Calu3 (cell line): Measurements from ENCODE around the gene SLC22A4. TPM values are rescaled to one million over a fixed set of nuclear protein-coding genes. Genes with fewer than 3 reads are reported as not detected.
A peak's percentile ranks its signal among the peaks of the same experiment; 100 is the strongest.

Experiments
- BruUV-seq: library from RNA; stranded (reverse); fragments of 400-500 nt; replicated peaks from 2 replicates; lab custom pipeline; 2021; lab: Mats Ljungman, UMichigan
- CTCF ChIA-PET: fragments of 300-600 bp; sonication (Branson Sonifier 250); formaldehyde crosslinking; loops from one replicate; lab custom pipeline; 2022; ENCODE audit warnings: antibody characterized with exemption; lab: Charles Lee
- DNase-seq: peaks from one replicate; pipeline ENCODE4 v3.0.0; 2022
- H3K27ac Mint-ChIP-seq: one replicate; pipeline ENCODE4 v1.8.0; 2022; ENCODE audit warnings: mixed read lengths; ENCODE audit not compliant: unreplicated experiment
- H3K27me3 Mint-ChIP-seq: one replicate; pipeline ENCODE4 v1.8.0; 2022; ENCODE audit warnings: mixed read lengths; ENCODE audit not compliant: unreplicated experiment
- H3K36me3 Mint-ChIP-seq: one replicate; pipeline ENCODE4 v1.8.0; 2022; ENCODE audit warnings: mild to moderate bottlenecking, moderate library complexity, mixed read lengths; ENCODE audit not compliant: insufficient read depth, unreplicated experiment
- H3K4me1 Mint-ChIP-seq: one replicate; pipeline ENCODE4 v1.8.0; 2022; ENCODE audit warnings: mild to moderate bottlenecking, low read depth, mixed read lengths; ENCODE audit not compliant: unreplicated experiment
- H3K4me3 Mint-ChIP-seq: one replicate; pipeline ENCODE4 v1.8.0; 2022; ENCODE audit warnings: mild to moderate bottlenecking, low read depth, moderate library complexity, mixed read lengths; ENCODE audit not compliant: unreplicated experiment
- H3K9me3 Mint-ChIP-seq: one replicate; pipeline ENCODE4 v1.8.0; 2022; ENCODE audit warnings: low read depth, mixed read lengths; ENCODE audit not compliant: unreplicated experiment
- CTCF ChIP-seq: fragments of 200-600 bp; IDR thresholded peaks from one replicate; pipeline ENCODE4 v1.8.0; 2022; ENCODE audit warnings: antibody characterized with exemption; ENCODE audit not compliant: unreplicated experiment
- intact Hi-C: fragments of 100-400 bp; cut with micrococcal nuclease; formaldehyde crosslinking; loops from one replicate; pipeline ENCODE4 v1.10.0; 2022; ENCODE audit not compliant: unreplicated experiment
- total RNA-seq: library from RNA; stranded (reverse); gene quantifications from 2 replicates; pipeline ENCODE4 v1.2.3, GENCODE V29; 2022

SLC22A4 gene
- total RNA-seq, 1 experiment from 2014 or later: 3.1 TPM

GRCh38 chr5:132291026-132291425, 3.2 kb upstream of the SLC22A4 start:
- BruUV-seq: no TSS peak
- no peak for TF ChIP-seq CTCF
- H3K36me3 Mint-ChIP-seq: peaks cover 26% of the 10 kb centered on the region
- no peaks in the 10 kb centered on the region for H3K9me3 Mint-ChIP-seq
- CTCF ChIA-PET: interaction anchor here (0.5 to 1.2 kb wide), 2 partner anchors 14 to 724 kb away, joined by 3 to 4 read pairs; no protein-coding TSS in a partner anchor
- peaks cover 20% of the 10 kb centered on the region for H3K4me1 Mint-ChIP-seq
- no peak overlapping the region for H3K4me3 Mint-ChIP-seq
- intact Hi-C loops: loop anchor here (10.0 kb wide), 1 partner anchor 204 kb away; the partner anchor contains the start of gene IRF1
- no peaks in the 10 kb centered on the region for H3K27me3 Mint-ChIP-seq
- no peak overlapping the region for H3K27ac Mint-ChIP-seq
- no peak for DNase-seq

GRCh38 chr5:132293066-132293991, 865 bp upstream of the SLC22A4 start:
- Mint-ChIP-seq H3K27ac (peak overlapping the region; percentile 90), H3K9me3 (no peaks in the 10 kb centered on the region), H3K4me1 (peaks cover 26% of the 10 kb centered on the region), H3K36me3 (peaks cover 26% of the 10 kb centered on the region), H3K27me3 (no peaks in the 10 kb centered on the region), H3K4me3 (peak overlapping the region; percentile 88)
- intact Hi-C loops: loop anchor here (10.0 kb wide), 1 partner anchor 201 kb away; the partner anchor contains the start of gene IRF1
- DNase-seq: peak; percentile 73
- CTCF ChIA-PET: interaction anchor here (0.6 to 3.1 kb wide), 25 partner anchors 9 to 263 kb away, joined by 3 to 27 read pairs (median 4); partner anchors contain the start of genes P4HA2, RAD50 and SLC22A5
- BruUV-seq: no TSS peak
- TF ChIP-seq CTCF: peak; percentile 29

GRCh38 chr5:132294728-132295504, 722 bp downstream of the SLC22A4 start:
- Mint-ChIP-seq H3K27me3 (no peaks in the 10 kb centered on the region), H3K36me3 (peaks cover 26% of the 10 kb centered on the region), H3K9me3 (no peaks in the 10 kb centered on the region), H3K27ac (peak overlapping the region; percentile 77), H3K4me1 (peaks cover 26% of the 10 kb centered on the region), H3K4me3 (peak overlapping the region; percentile 88)
- DNase-seq: peak; percentile 87
- CTCF ChIA-PET: interaction anchor here (0.6 to 3.1 kb wide), 10 partner anchors 15 to 110 kb away, joined by 3 to 27 read pairs (median 8); partner anchors contain the start of gene SLC22A5
- intact Hi-C loops: loop anchor here (10.0 kb wide), 1 partner anchor 200 kb away; the partner anchor contains the start of gene IRF1
- no peak for TF ChIP-seq CTCF
- BruUV-seq: TSS peak; percentile 17
